Stimulated activated CD4-positive, alpha-beta T cell treated with anti-CD3 and anti-CD28 coated beads, TNF-alpha, amount 100 ng/mL, for 4 hours (primary cell): Measurements from ENCODE around the gene PAGE2B.
"Not testable (repeated sequence)": the region's sequence is repeated elsewhere in the genome, so short reads cannot be mapped to it uniquely, and the experiment has no call there.

ENCODE experiments used
- DNase-seq, 3 experiments: peaks; one replicate each; pipeline ENCODE4 v3.0.0-alpha.2; 2020; ENCODE audit warnings: low read depth in 3 of 3

The PAGE2B gene

DNA sequence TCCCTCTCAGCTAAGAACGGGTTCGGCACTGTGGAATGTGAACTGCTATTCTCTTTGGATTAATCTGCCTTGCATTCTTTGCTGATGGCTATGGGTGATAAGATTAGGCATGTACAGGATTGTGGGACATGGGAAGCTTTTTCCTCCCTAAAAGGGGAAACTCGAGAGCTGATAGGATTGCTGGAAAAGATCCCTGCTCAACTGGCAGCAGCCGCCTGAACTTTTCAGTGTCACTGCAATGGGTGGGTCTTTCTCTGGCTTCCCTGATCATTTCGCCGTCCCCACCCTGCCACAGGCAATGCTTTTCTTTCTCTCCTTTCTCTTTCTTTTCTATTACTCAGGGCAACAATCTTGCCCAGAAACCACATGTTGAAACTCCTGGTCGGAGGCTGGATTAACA lies 34.5 kb downstream of the PAGE2B start:
- DNase-seq = no peak

DNA sequence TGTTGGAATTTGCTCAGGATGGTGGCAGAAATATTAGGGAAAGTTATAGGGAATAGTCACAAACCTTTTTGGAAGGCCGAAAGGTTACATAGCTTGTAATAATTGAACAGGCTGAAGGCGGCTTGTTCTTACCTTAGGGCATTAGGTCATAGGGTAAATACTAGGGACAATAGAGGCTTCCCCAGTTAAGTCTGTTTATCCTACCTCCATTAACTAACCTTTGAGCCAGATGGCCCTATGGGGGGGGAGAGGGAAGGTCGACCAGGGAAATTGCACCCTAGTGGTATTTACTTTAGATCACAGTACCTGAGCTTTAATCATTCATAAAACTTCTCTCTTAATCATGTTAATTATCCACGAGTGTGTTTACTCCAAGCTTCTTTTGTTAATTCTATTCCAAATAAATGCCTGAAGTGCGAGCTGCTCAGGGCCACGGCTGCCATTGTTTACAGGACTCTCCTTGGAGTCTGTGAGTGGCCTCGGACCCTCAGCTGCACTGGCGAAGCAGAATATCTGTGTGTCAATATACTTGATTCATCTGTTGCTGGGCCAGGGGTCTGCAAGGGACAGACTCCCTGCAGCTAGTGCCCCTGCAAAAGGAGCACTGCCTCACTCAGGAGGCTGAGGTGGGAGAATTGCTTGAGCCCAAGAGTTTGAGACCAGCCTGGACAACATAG lies 36.9 kb downstream of the PAGE2B start:
- no peak for DNase-seq

DNA sequence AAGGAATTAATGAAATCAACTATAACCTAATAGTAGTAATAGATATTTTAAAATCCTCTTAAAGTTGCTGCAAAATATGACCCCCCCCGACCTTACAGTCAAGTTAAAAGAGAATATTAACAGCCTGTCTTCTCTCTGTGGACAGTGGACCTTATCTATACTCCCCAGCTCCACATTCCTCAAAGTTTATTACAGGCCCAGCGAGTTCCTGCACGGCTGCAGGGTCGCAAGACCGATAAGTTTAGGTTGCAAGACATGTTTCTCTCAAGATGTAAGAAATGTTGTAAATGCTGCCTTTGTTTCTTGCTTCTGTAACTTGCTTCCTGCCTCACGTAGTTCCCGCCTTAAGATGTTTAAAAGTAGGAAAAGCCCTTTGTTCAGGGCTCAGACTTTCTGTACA lies 41.8 kb downstream of the PAGE2B start:
- DNase-seq = not testable (repeated sequence)

- no peak for DNase-seq
Measured at GRCh38 chrX:55118574-55118973, 43.7 kb downstream of the PAGE2B start.

- no peak for DNase-seq
Measured at GRCh38 chrX:55119271-55119670, 44.4 kb downstream of the PAGE2B start.

- no peak for DNase-seq
Measured at GRCh38 chrX:55119712-55120111, 44.9 kb downstream of the PAGE2B start.

DNA sequence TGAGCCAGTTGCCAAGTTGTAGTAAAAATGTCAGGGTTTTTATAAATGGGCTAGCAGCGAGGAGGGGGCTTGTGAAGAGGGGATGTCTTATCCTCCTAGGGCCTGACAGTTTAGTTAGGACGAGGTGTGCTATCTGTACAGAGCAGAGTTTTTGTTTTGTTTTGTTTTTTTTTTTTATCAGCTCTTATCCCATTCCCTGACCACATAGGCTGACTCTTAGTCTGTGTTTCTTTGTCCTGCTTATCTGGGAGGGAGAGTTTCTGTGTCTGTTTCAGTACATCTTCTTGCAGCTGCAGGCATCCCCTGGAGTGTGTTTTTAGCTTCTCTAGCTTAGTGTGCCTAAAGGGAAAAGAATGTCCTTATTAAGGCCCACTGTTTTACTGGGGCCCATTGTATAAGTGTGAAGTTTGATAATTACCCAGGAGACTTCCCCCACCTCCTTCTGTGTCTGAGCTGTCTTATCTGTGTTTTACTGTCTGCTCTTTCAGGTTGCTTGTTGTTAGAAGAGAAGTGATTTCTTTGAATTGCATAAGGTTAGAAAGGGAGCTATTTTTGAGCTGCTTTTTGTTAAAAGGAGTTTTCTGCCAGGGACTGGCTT lies 46.0 kb downstream of the PAGE2B start:
- no peak for DNase-seq

GRCh38 chrX:55123900-55124299 lies 49.1 kb downstream of the PAGE2B start:
- DNase-seq = no peak

DNA sequence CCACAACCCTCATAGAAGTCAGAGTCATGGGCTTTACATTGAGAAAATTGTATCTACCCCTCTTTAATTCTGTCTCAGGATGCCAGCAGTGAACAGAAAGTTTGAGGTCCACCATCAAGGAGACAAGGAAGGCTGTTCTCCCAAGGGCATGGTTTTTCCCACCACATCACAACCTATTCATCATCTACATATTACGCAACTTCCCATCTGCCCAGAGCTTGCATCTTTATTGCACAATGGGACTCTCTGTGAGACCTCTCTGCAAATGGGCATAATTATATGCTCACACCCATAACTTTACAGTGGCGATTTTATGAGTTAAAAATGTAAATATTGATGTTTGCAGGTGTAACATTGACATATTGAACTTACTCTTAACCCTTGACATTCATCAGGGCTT lies 52.9 kb downstream of the PAGE2B start:
- no peak for DNase-seq
